Activated T-helper 1 cell treated with anti-CD3 and anti-CD28 coated beads, Interleukin-12 subunit alpha, Interleukin-12 subunit beta, Interleukin-2, Interleukin-4 antibody, amounts not matched to agents 30 ng/mL and 10 ng/mL and 1 ng/mL, durations not matched to agents 14 hours and 24 hours and 36 hours (primary cell): Measurements from ENCODE around the gene GALNTL6. TPM values are rescaled to one million over a fixed set of nuclear protein-coding genes. Genes with fewer than 3 reads are reported as not detected.

Experiments
- DNase-seq: peaks from one replicate; pipeline ENCODE4 v3.0.0; 2021; ENCODE audit warnings: low spot score
- H3K27ac Mint-ChIP-seq: one replicate; pipeline ENCODE4 v1.8.0; 2021; ENCODE audit warnings: mild to moderate bottlenecking, mixed read lengths
- H3K27me3 Mint-ChIP-seq: one replicate; pipeline ENCODE4 v1.8.0; 2022; ENCODE audit warnings: mild to moderate bottlenecking, moderate library complexity, mixed read lengths; ENCODE audit not compliant: insufficient read depth
- H3K36me3 Mint-ChIP-seq: one replicate; pipeline ENCODE4 v1.8.0; 2021; ENCODE audit warnings: low read depth, mixed read lengths
- H3K4me1 Mint-ChIP-seq: one replicate; pipeline ENCODE4 v1.8.0; 2021; ENCODE audit warnings: low read depth, mixed read lengths
- H3K4me3 Mint-ChIP-seq: one replicate; pipeline ENCODE4 v1.8.0; 2021; ENCODE audit warnings: mild to moderate bottlenecking, moderate library complexity, mixed read lengths
- H3K9me3 Mint-ChIP-seq: one replicate; pipeline ENCODE4 v1.8.0; 2021; ENCODE audit warnings: mixed read lengths
- intact Hi-C: fragments of 100-400 bp; cut with micrococcal nuclease; formaldehyde crosslinking; loops from one replicate; pipeline ENCODE4 v1.15.1; 2024
- total RNA-seq: library from RNA; stranded (reverse); gene quantifications from 2 replicates; pipeline ENCODE4 v1.2.3, GENCODE V29; 2022

The GALNTL6 gene
- total RNA-seq, 1 donor from 2014 or later, result not detected

DNA sequence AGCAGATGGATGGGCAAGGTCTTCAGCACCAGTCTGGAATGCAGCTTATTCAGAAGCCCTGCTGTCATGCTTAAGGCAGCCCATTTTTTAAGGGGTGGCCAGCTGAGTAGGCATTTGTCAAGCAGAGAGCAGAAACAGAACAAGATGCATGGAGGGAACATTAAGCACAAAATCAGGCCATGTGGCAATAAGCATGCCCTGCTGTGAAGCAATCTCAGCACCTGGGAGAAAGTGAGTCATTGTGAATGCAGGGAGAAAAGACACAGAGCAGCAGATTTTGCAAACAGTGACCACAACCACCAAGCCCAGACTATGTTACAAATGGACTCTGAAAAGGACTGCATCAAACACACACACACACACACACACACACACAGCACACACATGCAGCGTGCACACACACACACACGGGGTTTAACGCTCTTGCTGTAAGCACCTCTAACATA is 1261.3 kb downstream of the GALNTL6 start:
- Mint-ChIP-seq H3K27ac (no peak overlapping the region), H3K4me3 (no peak overlapping the region), H3K4me1 (no peaks in the 10 kb centered on the region), H3K36me3 (no peaks in the 10 kb centered on the region), H3K9me3 (peaks cover 6% of the 10 kb centered on the region), H3K27me3 (no peaks in the 10 kb centered on the region)
- no peak for DNase-seq
- intact Hi-C loops, result no loop called here

DNA sequence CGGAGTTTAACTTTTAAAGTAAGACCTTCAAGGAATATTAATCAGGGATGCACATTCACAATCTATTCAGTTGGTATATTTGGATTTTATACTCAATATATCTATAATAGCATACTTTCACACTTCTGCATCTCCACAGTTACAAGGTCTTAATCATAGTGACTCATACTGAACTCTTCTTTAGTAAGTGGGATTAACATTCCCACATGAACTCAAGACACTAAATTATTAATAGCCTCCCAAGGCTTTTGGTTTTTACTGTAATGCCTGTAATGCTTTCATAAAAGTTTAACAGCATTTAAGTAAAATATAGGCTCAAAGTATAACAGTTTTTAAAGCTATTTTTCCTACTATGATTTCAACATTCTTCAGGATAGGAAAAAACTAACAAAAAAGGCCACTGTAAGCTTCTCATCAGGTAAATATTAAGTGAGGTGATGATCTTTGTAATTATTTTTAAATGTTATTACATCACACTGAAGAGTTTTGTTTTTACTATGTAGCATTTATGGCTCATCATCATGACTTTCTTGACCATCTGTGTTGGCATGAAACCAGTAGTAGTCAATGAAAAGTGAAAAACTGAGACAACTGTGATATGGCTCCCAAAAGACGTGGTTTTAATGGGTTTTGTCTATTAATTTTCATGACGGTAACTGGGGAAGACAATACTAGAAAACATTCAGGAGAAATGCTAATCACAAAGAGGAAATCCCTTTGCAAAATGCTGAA is 1263.9 kb downstream of the GALNTL6 start:
- no peak overlapping the region for H3K27ac Mint-ChIP-seq
- intact Hi-C loops, result no loop called here
- H3K4me3 Mint-ChIP-seq, result no peak overlapping the region
- H3K4me1 Mint-ChIP-seq, result no peaks in the 10 kb centered on the region
- no peaks in the 10 kb centered on the region for H3K27me3 Mint-ChIP-seq
- H3K9me3 Mint-ChIP-seq, result no peaks in the 10 kb centered on the region
- no peaks in the 10 kb centered on the region for H3K36me3 Mint-ChIP-seq
- no peak for DNase-seq

DNA sequence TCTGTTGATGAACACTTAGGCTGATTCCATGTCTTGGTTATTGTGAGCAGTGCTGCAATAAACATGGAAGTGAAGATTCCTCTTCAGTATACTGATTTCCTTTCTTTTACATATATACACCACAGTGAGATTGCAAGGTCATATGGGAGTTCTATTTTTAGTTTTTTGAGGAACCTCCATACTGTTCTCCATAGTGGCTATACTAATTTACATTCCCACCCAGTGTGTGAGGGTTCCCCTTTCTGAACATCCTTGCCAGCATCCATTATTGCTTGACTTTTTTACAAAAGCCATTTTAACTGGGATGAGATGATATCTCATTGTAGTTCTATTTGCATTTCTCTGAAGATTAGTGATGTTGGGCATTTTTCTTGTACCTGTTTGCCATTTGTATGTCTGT is 1274.9 kb downstream of the GALNTL6 start:
- no peaks in the 10 kb centered on the region for H3K9me3 Mint-ChIP-seq
- intact Hi-C loops, result no loop called here
- no peak overlapping the region for H3K27ac Mint-ChIP-seq
- peaks cover 2% of the 10 kb centered on the region for H3K27me3 Mint-ChIP-seq
- no peak overlapping the region for H3K4me3 Mint-ChIP-seq
- H3K4me1 Mint-ChIP-seq, result no peaks in the 10 kb centered on the region
- H3K36me3 Mint-ChIP-seq, result no peaks in the 10 kb centered on the region
- no peak for DNase-seq
